Measurements from ENCODE around the gene YPEL4. TPM values are rescaled to one million over a fixed set of nuclear protein-coding genes. Genes with fewer than 3 reads are reported as not detected.

Gene YPEL4
- total RNA-seq, 1 experiment from 2014 or later = 0.32 TPM

- TF ChIP-seq CTCF (IDR thresholded peaks at IDR 0.05 in 2 of 3, conservative IDR thresholded peaks at IDR 0.05 in 1 of 3; ENCODE audit: borderline replicate concordance in 1 of 3, insufficient read depth in 1 of 3, low read depth in 2 of 3, low read length in 2 of 3) (peak in 2 of 3 experiments; percentile 39 to 41; a peak in 3 of 6 replicates), ZFX (IDR thresholded peaks at IDR 0.05) (peak; percentile 80; the same call in 1 of the 2 replicates), POLR2AphosphoS5 (IDR thresholded peaks at IDR 0.05; ENCODE audit: low read depth, low read length) (peak; percentile 93), ZNF274 (IDR thresholded peaks at IDR 0.05; ENCODE audit: low read depth, low read length) (no peak)
Measured at GRCh38 chr11:57667736-57668433, 18.2 kb upstream of the YPEL4 start, which contains the start of gene ZDHHC5 (continued).

DNA sequence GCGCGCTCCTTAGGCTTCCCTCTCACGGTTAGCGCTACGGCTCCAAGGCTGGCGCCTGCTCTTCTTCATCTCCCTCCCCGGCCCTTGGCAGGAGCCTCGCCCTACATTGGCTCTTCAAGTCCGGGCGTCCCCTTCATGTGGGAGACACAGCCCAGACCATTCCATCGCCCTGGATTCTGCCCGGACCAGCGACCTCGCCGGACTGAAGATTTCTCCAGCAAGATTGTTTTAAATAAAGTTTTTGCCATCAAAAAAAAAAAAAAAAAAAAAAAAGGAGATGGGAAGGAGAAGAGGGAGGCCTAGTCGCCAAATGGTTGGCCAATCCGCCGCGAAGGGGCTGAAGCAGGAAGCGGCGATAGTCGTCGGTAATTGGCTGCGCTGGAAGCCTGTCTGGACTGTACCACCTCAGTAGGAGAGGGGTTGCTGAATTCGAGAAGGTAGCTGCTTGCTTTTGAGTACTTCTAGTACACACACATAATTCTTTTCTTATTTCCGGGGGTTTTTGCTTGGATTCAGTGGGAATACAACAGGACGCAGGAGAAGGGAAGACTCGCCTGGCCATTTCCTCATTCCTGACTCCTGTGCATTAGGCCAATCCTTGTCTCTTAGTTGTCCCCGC lies 17.5 kb upstream of the YPEL4 start:
- no peaks in the 10 kb centered on the region for H4K20me1 ChIP-seq (ENCODE audit: insufficient read depth)
- peaks cover 2 to 9% of the 10 kb centered on the region in 2 experiments; a peak in 3 of 4 replicates for H3K36me3 ChIP-seq (ENCODE audit: control insufficient read depth in 1 of 2, insufficient read depth in 2 of 2, low read length in 2 of 2)
- H3K4me1 ChIP-seq (ENCODE audit: control insufficient read depth in 1 of 2, insufficient read depth in 2 of 2, low read length in 2 of 2) = peaks cover 9 to 19% of the 10 kb centered on the region in 2 experiments
- intact Hi-C loops (cut with micrococcal nuclease) = loop anchor here (1.0 to 10.0 kb wide), 5 partner anchors 10 to 1888 kb away; partner anchors contain the start of genes CLP1, LPXN, MED19 and TMX2
- TF ChIP-seq EGR1 (IDR thresholded peaks at IDR 0.05; ENCODE audit: low read depth) (peak; percentile 30), CBX3 (IDR thresholded peaks at IDR 0.05; ENCODE audit: low read depth) (0 out of 2 replicates have a peak, but pooled peaks have one; percentile 11), POLR2AphosphoS5 (IDR thresholded peaks at IDR 0.05; ENCODE audit: low read depth, low read length) (peak; percentile 74), ELF1 (IDR thresholded peaks at IDR 0.05; ENCODE audit: borderline replicate concordance, low read depth) (peak; percentile 88), ZNF274 (IDR thresholded peaks at IDR 0.05; ENCODE audit: low read depth, low read length) (no peak), YY1 (IDR thresholded peaks at IDR 0.05; ENCODE audit: extremely low read depth, insufficient replicate concordance, low read depth, low read length) (peak; percentile 80), JUND (IDR thresholded peaks at IDR 0.05) (peak; percentile 73; the same call in 1 of the 2 replicates), CEBPB (IDR thresholded peaks at IDR 0.05; ENCODE audit: low read depth) (no peak), EZH2phosphoT487 (IDR thresholded peaks at IDR 0.05; ENCODE audit: borderline replicate concordance) (no peak), SIN3A (IDR thresholded peaks at IDR 0.05; ENCODE audit: low read depth) (peak; percentile 65; the same call in 1 of the 2 replicates)
- TF ChIP-seq, protein P1, sequence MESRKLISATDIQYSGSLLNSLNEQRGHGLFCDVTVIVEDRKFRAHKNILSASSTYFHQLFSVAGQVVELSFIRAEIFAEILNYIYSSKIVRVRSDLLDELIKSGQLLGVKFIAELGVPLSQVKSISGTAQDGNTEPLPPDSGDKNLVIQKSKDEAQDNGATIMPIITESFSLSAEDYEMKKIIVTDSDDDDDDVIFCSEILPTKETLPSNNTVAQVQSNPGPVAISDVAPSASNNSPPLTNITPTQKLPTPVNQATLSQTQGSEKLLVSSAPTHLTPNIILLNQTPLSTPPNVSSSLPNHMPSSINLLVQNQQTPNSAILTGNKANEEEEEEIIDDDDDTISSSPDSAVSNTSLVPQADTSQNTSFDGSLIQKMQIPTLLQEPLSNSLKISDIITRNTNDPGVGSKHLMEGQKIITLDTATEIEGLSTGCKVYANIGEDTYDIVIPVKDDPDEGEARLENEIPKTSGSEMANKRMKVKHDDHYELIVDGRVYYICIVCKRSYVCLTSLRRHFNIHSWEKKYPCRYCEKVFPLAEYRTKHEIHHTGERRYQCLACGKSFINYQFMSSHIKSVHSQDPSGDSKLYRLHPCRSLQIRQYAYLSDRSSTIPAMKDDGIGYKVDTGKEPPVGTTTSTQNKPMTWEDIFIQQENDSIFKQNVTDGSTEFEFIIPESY (IDR thresholded peaks at IDR 0.05; ENCODE audit: extremely low read depth, insufficient replicate concordance, low read length) = peak; percentile 81
- TF ChIP-seq, protein P2, sequence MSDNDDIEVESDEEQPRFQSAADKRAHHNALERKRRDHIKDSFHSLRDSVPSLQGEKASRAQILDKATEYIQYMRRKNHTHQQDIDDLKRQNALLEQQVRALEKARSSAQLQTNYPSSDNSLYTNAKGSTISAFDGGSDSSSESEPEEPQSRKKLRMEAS (IDR thresholded peaks at IDR 0.05) = no peak; the same call in 1 of the 2 replicates
- no TSS peak for BruUV-seq (replicated peaks)
- H2AFZ ChIP-seq (ENCODE audit: low read depth, low read length, poor library complexity, severe bottlenecking) = no peak overlapping the region
- DNase-seq (ENCODE audit: low read depth, low spot score) (peak; percentile 98), ATAC-seq (peak; percentile 73)
- peak overlapping the region; percentile 76 for H3K4me2 ChIP-seq (ENCODE audit: low read length)
- RAD21 ChIA-PET (ENCODE audit: low non-redundant PET in 1 of 2, low total read pairs in 2 of 2, uncharacterized antibody in 2 of 2, unreplicated experiment in 2 of 2) = no interaction called here
- peak overlapping the region; percentile 85 to 97 for H3K4me3 ChIP-seq (replicated peaks in 1 of 2; ENCODE audit: low read depth in 1 of 2, low read length in 2 of 2)
- no peaks in the 10 kb centered on the region for H3K27me3 ChIP-seq (ENCODE audit: insufficient read depth, low read length)
- H3K27ac ChIP-seq (ENCODE audit: low read depth, low read length) = peak overlapping the region; percentile 93
- POLR2A ChIA-PET = interaction anchor here (0.7 kb wide), 1 partner anchor 827 kb away, joined by 3 read pairs; no protein-coding TSS in a partner anchor
- peaks cover 42% of the 10 kb centered on the region for H3K79me2 ChIP-seq (ENCODE audit: insufficient read depth, low read length)
- H3K9me3 ChIP-seq (ENCODE audit: control insufficient read depth in 1 of 2, insufficient read depth in 1 of 2, low read depth in 1 of 2, low read length in 2 of 2) = no peaks in the 10 kb centered on the region
- CTCF ChIA-PET = no interaction called here
- H3K9ac ChIP-seq (ENCODE audit: low read length) = peak overlapping the region; percentile 92
- H3K9me2 ChIP-seq (ENCODE audit: insufficient read depth) = no peaks in the 10 kb centered on the region

All from HCT116 (cell line).